Muscle of leg (tissue), 16 donors: Measurements from ENCODE around the gene ERC1. TPM values are rescaled to one million over a fixed set of nuclear protein-coding genes. Genes with fewer than 3 reads are reported as not detected.

Experiments used
- DNase-seq: peaks from one replicate; pipeline ENCODE4 v3.0.0; 2013
- H3K27ac ChIP-seq: one replicate; pipeline ENCODE4 v1.5.1; 2013; ENCODE audit warnings: mild to moderate bottlenecking, low read length, control low read depth
- H3K27me3 ChIP-seq: one replicate; pipeline ENCODE4 v1.6.1; 2013; ENCODE audit warnings: low read length; ENCODE audit not compliant: control insufficient read depth, insufficient read depth
- H3K36me3 ChIP-seq: one replicate; pipeline ENCODE4 v1.6.1; 2013; ENCODE audit warnings: low read length; ENCODE audit not compliant: control insufficient read depth, insufficient read depth
- H3K4me1 ChIP-seq: one replicate; pipeline ENCODE4 v1.6.1; 2013; ENCODE audit warnings: low read length; ENCODE audit not compliant: control insufficient read depth, insufficient read depth
- H3K4me3 ChIP-seq: one replicate; pipeline ENCODE4 v1.5.1; 2013; ENCODE audit warnings: low read length, control low read depth
- H3K9me3 ChIP-seq: replicated peaks from 2 replicates; pipeline ENCODE4 v1.6.1; 2013; ENCODE audit warnings: low read depth, low read length; ENCODE audit not compliant: control insufficient read depth
- WGBS: methylation state at CpG from one replicate; pipeline ENCODE4 v1.1.5; 2013; ENCODE audit warnings: missing lambda C conversion rate; ENCODE audit not compliant: insufficient coverage; 5-methylcytosine and 5-hydroxymethylcytosine counted together
- long read RNA-seq, 11 donors: transcript quantifications; one replicate each; lab custom pipeline, GENCODE V29; 2026
- polyA plus RNA-seq, 8 donors: library from polyadenylated mRNA; unstranded; fragments of 120-200 nt; gene quantifications; one replicate each; pipeline versions ENCODE4 v1.2.1 to v1.2.3, GENCODE V29; 2013; ENCODE audit warnings: inconsistent platforms in 1 of 8, low replicate concordance in 1 of 8; ENCODE audit not compliant: insufficient read length in 8 of 8, insufficient read depth in 1 of 8
- total RNA-seq: library from RNA; stranded (reverse); fragments of 120-200 nt; gene quantifications from one replicate; pipeline ENCODE4 v1.2.4, GENCODE V29; 2013

ERC1 gene
- 25.1 TPM for total RNA-seq
- polyA plus RNA-seq: 10 to 100 TPM; 15.8 to 32.5 (median 24.7) TPM
- long read RNA-seq, donor 1: 0 reads
- long read RNA-seq, donor 2: 0 reads
- long read RNA-seq, donor 3, full-length matches to known transcripts: 2 of 2 reads
- long read RNA-seq, donor 3, partial matches to known transcripts: 0 of 2 reads
- long read RNA-seq, donor 3, other reads (novel, unspliced or antisense): 0 of 2 reads
- long read RNA-seq, donor 4: 0 reads
- long read RNA-seq, donor 5, partial matches to known transcripts: 0 of 2 reads
- long read RNA-seq, donor 5, other reads (novel, unspliced or antisense): 0 of 2 reads
- long read RNA-seq, donor 6: 0 reads
- long read RNA-seq, donor 7, partial matches to known transcripts: 0 of 1 reads
- long read RNA-seq, donor 7, other reads (novel, unspliced or antisense): 0 of 1 reads
- long read RNA-seq, donor 8, full-length matches to known transcripts: 2 of 2 reads
- long read RNA-seq, donor 8, partial matches to known transcripts: 0 of 2 reads
- long read RNA-seq, donor 8, other reads (novel, unspliced or antisense): 0 of 2 reads
- long read RNA-seq, donor 9, partial matches to known transcripts: 5 of 6 reads
- long read RNA-seq, donor 9, other reads (novel, unspliced or antisense): 0 of 6 reads
- long read RNA-seq, donor 10: 0 reads
- long read RNA-seq, donor 11, full-length matches to known transcripts: 1 of 1 reads
- long read RNA-seq, donor 11, partial matches to known transcripts: 0 of 1 reads
- long read RNA-seq, donor 11, other reads (novel, unspliced or antisense): 0 of 1 reads

- Histone ChIP-seq H3K4me3 (peak within 1 kb of the TSS; percentile 81), H3K36me3 (peaks cover 4% of the 10 kb centered on the region), H3K9me3 (no peaks in the 10 kb centered on the region), H3K4me1 (peaks cover 17% of the 10 kb centered on the region), H3K27me3 (no peaks in the 10 kb centered on the region), H3K27ac (peak within 1 kb of the TSS; percentile 98)
- WGBS: under 1% methylated on average over 74 of the region's 87 CpGs
- DNase-seq: peak; percentile 97
These were observed at the start of gene ERC1 for GRCh38 chr12:990661-991349. Gene ERC1 (plus strand): TSS chr12:991223. CDS start chr12:1027904, 36,681 bp downstream.

- H3K36me3 ChIP-seq: peaks cover 17% of the 10 kb centered on the region
- H3K9me3 ChIP-seq: no peaks in the 10 kb centered on the region
- WGBS: 92% methylated on average over 5 of the region's 6 CpGs
- H3K4me1 ChIP-seq: peaks cover 12% of the 10 kb centered on the region
- no peaks in the 10 kb centered on the region for H3K27me3 ChIP-seq
- peak overlapping the region; percentile 84 for H3K27ac ChIP-seq
- no peak overlapping the region for H3K4me3 ChIP-seq
- DNase-seq: peak; percentile 87
These were observed 48.0 kb upstream of the ERC1 start for GRCh38 chr12:943051-943450.

- no peaks in the 10 kb centered on the region for H3K9me3 ChIP-seq
- H3K27ac ChIP-seq: peak overlapping the region; percentile 84
- H3K36me3 ChIP-seq: peaks cover 10% of the 10 kb centered on the region
- H3K27me3 ChIP-seq: no peaks in the 10 kb centered on the region
- H3K4me1 ChIP-seq: peaks cover 17% of the 10 kb centered on the region
- no peak overlapping the region for H3K4me3 ChIP-seq
- DNase-seq: no peak
- 79% methylated on average over 4 of the region's 7 CpGs for WGBS
These were observed 46.8 kb upstream of the ERC1 start for GRCh38 chr12:944211-944610.

GRCh38 chr12:946212-946611, 44.8 kb upstream of the ERC1 start:
- no peak for DNase-seq
- Histone ChIP-seq H3K27me3 (no peaks in the 10 kb centered on the region), H3K4me1 (peaks cover 17% of the 10 kb centered on the region), H3K9me3 (no peaks in the 10 kb centered on the region), H3K36me3 (peaks cover 4% of the 10 kb centered on the region), H3K27ac (no peak overlapping the region), H3K4me3 (no peak overlapping the region)

- DNase-seq: no peak
- Histone ChIP-seq H3K27ac (no peak overlapping the region), H3K4me3 (no peak overlapping the region), H3K36me3 (peaks cover 4% of the 10 kb centered on the region), H3K27me3 (no peaks in the 10 kb centered on the region), H3K4me1 (peaks cover 17% of the 10 kb centered on the region), H3K9me3 (no peaks in the 10 kb centered on the region)
- 93% methylated on average over 2 of the region's 6 CpGs for WGBS
These were observed 44.4 kb upstream of the ERC1 start for GRCh38 chr12:946631-947030.

- WGBS: 85% methylated on average over 9 of the region's 9 CpGs
- peak overlapping the region; percentile 97 for H3K27ac ChIP-seq
- peaks cover 15% of the 10 kb centered on the region for H3K4me1 ChIP-seq
- DNase-seq: no peak
- peaks cover 4% of the 10 kb centered on the region for H3K36me3 ChIP-seq
- H3K27me3 ChIP-seq: no peaks in the 10 kb centered on the region
- H3K4me3 ChIP-seq: peak overlapping the region; percentile 81
- no peaks in the 10 kb centered on the region for H3K9me3 ChIP-seq
These were observed 42.8 kb upstream of the ERC1 start for GRCh38 chr12:948238-948637.

GRCh38 chr12:949453-950191, 41.4 kb upstream of the ERC1 start, which contains the start of gene RAD52:
Gene RAD52 (minus strand): TSS chr12:949694. CDS start chr12:933058, 16,636 bp downstream.
- no peaks in the 10 kb centered on the region for H3K27me3 ChIP-seq
- no peaks in the 10 kb centered on the region for H3K9me3 ChIP-seq
- DNase-seq: peak; percentile 100
- H3K4me3 ChIP-seq: peak within 1 kb of the TSS; percentile 81
- under 1% methylated on average over 43 of the region's 58 CpGs for WGBS
- H3K36me3 ChIP-seq: no peaks in the 10 kb centered on the region
- peaks cover 6% of the 10 kb centered on the region for H3K4me1 ChIP-seq
- peak within 1 kb of the TSS; percentile 97 for H3K27ac ChIP-seq

- no peaks in the 10 kb centered on the region for H3K9me3 ChIP-seq
- no peaks in the 10 kb centered on the region for H3K27me3 ChIP-seq
- no peak for DNase-seq
- H3K4me1 ChIP-seq: peaks cover 6% of the 10 kb centered on the region
- no peak overlapping the region for H3K4me3 ChIP-seq
- WGBS: no CpG with 5 or more reads among the region's 1 CpG
- no peaks in the 10 kb centered on the region for H3K36me3 ChIP-seq
- no peak overlapping the region for H3K27ac ChIP-seq
These were observed 39.8 kb upstream of the ERC1 start for GRCh38 chr12:951176-951575.

- DNase-seq: no peak
- no peaks in the 10 kb centered on the region for H3K27me3 ChIP-seq
- no peak overlapping the region for H3K4me3 ChIP-seq
- H3K9me3 ChIP-seq: no peaks in the 10 kb centered on the region
- no peak overlapping the region for H3K27ac ChIP-seq
- H3K36me3 ChIP-seq: no peaks in the 10 kb centered on the region
- 85% methylated on average over 5 of the region's 7 CpGs for WGBS
- H3K4me1 ChIP-seq: peaks cover 4% of the 10 kb centered on the region
These were observed 37.2 kb upstream of the ERC1 start for GRCh38 chr12:953776-954175.
